GM18861 (cell line): Measurements from ENCODE around the gene SCAI.

ENCODE experiments used
- ATAC-seq: cut with Tn5 transposase; IDR thresholded peaks from one replicate; pipeline ENCODE4 v1.9.1; 2021; ENCODE audit not compliant: unreplicated experiment

SCAI gene

DNA sequence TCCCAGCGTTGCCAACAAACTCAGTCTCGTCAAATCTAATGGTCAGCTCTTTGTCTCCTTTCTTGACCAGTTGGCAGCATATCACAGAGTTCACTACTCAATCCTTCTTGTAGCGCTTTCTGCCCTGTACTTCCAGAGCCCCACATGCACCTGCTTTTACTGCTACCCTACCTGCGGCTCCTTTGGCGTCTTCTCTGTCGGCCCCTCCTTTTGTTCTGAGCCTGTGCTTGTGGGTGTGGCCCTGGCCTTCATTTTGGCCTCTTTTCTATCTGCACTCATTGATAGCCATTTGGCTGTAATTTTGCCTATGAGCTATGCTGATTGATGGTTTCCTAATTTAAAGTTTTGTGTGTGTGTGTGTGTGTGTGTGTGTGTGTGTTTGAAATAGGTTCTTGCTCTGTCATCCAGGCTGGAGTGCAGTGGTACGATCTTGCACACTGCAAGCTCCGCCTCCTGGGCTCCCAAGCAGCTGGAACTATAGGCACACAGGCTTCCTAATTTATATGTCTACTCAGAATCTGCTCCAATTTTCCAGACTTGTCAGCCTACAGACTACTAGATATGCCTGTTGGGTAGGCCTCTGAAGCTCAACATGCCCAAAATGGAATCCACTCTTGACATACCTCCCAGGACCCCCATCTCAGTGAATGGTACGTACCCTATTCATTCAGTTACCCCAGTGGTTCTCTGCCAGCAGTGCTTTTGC lies 249.1 kb downstream of the SCAI start:
- ATAC-seq, result no peak
